SK-N-SH treated with all-trans-retinoic acid at 6 μM for 48 hours (cell line): ENCODE measurements around the gene KRT16.

ENCODE experiments used
- ATAC-seq: fragments of 200-7000 bp; cut with Tn5 transposase; 3 replicates; pipeline ENCODE4 v1.9.1; 2020; ENCODE audit warnings: mild to moderate bottlenecking, moderate library complexity
- ARNTL ChIP-seq: fragments of 450-650 bp; formaldehyde crosslinking; IDR thresholded peaks from 2 replicates; pipeline ENCODE4 v1.5.0; 2020; ENCODE audit warnings: low read depth, mild to moderate bottlenecking, moderate library complexity, borderline replicate concordance
- CREB5 ChIP-seq: fragments of 250-450 bp; sonication (Bioruptor Pico); IDR thresholded peaks from 2 replicates; pipeline ENCODE4 v1.5.1; 2020; ENCODE audit warnings: low read depth, mild to moderate bottlenecking, moderate library complexity
- CSDC2 ChIP-seq: fragments of 250-450 bp; sonication (Bioruptor Pico); IDR thresholded peaks from 2 replicates; pipeline ENCODE4 v1.5.0; 2020; ENCODE audit warnings: mild to moderate bottlenecking, moderate library complexity
- CSRNP3 ChIP-seq: fragments of 250-450 bp; sonication (Bioruptor Pico); IDR thresholded peaks from 2 replicates; pipeline ENCODE4 v1.5.1; 2021; ENCODE audit warnings: mild to moderate bottlenecking, moderate library complexity
- ESRRG ChIP-seq: fragments of 250-450 bp; sonication (Bioruptor Pico); IDR thresholded peaks from 2 replicates; pipeline ENCODE4 v1.6.1; 2021; ENCODE audit warnings: mild to moderate bottlenecking
- GLIS3 ChIP-seq: fragments of 250-450 bp; sonication (Bioruptor Pico); IDR thresholded peaks from 2 replicates; pipeline ENCODE4 v1.5.0; 2020; ENCODE audit warnings: mild to moderate bottlenecking, moderate library complexity
- ISL1 ChIP-seq: fragments of 250-450 bp; sonication (Bioruptor Pico); IDR thresholded peaks from 2 replicates; pipeline ENCODE4 v2.1.2; 2022; ENCODE audit warnings: mild to moderate bottlenecking, moderate library complexity
- OSR1 ChIP-seq: fragments of 250-450 bp; sonication (Bioruptor Pico); IDR thresholded peaks from 2 replicates; pipeline ENCODE4 v1.8.0; 2022; ENCODE audit warnings: moderate library complexity, mild to moderate bottlenecking, inconsistent platforms
- PATZ1 ChIP-seq: fragments of 250-450 bp; sonication (Bioruptor Pico); IDR thresholded peaks from 2 replicates; pipeline ENCODE4 v1.8.0; 2020; ENCODE audit warnings: mild to moderate bottlenecking, moderate library complexity, borderline replicate concordance
- POU6F1 ChIP-seq: fragments of 250-450 bp; sonication (Bioruptor Pico); IDR thresholded peaks from 2 replicates; pipeline ENCODE4 v1.8.0; 2021; ENCODE audit warnings: low read depth, mild to moderate bottlenecking, moderate library complexity, borderline replicate concordance
- PPARA ChIP-seq: fragments of 250-450 bp; sonication (Bioruptor Pico); IDR thresholded peaks from 2 replicates; pipeline ENCODE4 v1.5.0; 2020; ENCODE audit warnings: mild to moderate bottlenecking, borderline replicate concordance
- RARB ChIP-seq: fragments of 250-450 bp; sonication (Bioruptor Pico); IDR thresholded peaks from 2 replicates; pipeline ENCODE4 v1.8.0; 2021; ENCODE audit warnings: mild to moderate bottlenecking, moderate library complexity
- SNAI2 ChIP-seq: fragments of 250-450 bp; sonication (Bioruptor Pico); IDR thresholded peaks from 2 replicates; pipeline ENCODE4 v1.5.0; 2020; ENCODE audit warnings: mild to moderate bottlenecking, moderate library complexity
- TCF4 ChIP-seq: fragments of 250-450 bp; sonication (Bioruptor Pico); IDR thresholded peaks from 2 replicates; pipeline ENCODE4 v1.8.0; 2021; ENCODE audit warnings: mild to moderate bottlenecking, moderate library complexity, borderline replicate concordance
- TSHZ2 ChIP-seq: fragments of 250-450 bp; sonication (Bioruptor Pico); IDR thresholded peaks from 2 replicates; pipeline ENCODE4 v1.5.0; 2020; ENCODE audit warnings: mild to moderate bottlenecking, moderate library complexity
- ZC3H10 ChIP-seq: fragments of 250-450 bp; sonication (Bioruptor Pico); IDR thresholded peaks from 2 replicates; pipeline ENCODE4 v1.5.1; 2021; ENCODE audit warnings: mild to moderate bottlenecking, moderate library complexity
- ZFP3 ChIP-seq: fragments of 250-450 bp; sonication (Bioruptor Pico); IDR thresholded peaks from 2 replicates; pipeline ENCODE4 v1.5.0; 2020; ENCODE audit warnings: mild to moderate bottlenecking, moderate library complexity
- ZFP30 ChIP-seq: fragments of 450-650 bp; formaldehyde crosslinking; IDR thresholded peaks from 2 replicates; pipeline ENCODE4 v1.5.0; 2022; ENCODE audit warnings: mild to moderate bottlenecking, moderate library complexity
- ZNF565 ChIP-seq: fragments of 450-650 bp; formaldehyde crosslinking; conservative IDR thresholded peaks from 2 replicates; pipeline ENCODE4 v1.5.0; 2020; ENCODE audit warnings: low read depth, mild to moderate bottlenecking, moderate library complexity
- ZNF70 ChIP-seq: fragments of 450-650 bp; formaldehyde crosslinking; IDR thresholded peaks from 2 replicates; pipeline ENCODE4 v1.5.0; 2020; ENCODE audit warnings: mild to moderate bottlenecking, moderate library complexity
- ZNF8 ChIP-seq: fragments of 450-650 bp; formaldehyde crosslinking; IDR thresholded peaks from 2 replicates; pipeline ENCODE4 v1.5.0; 2020; ENCODE audit warnings: mild to moderate bottlenecking, moderate library complexity

The KRT16 gene

GRCh38 chr17:41567317-41567716 lies 45.2 kb downstream of the KRT16 start:
- TF ChIP-seq PPARA (CRISPR knock-in tag) (no peak), OSR1 (CRISPR knock-in tag) (no peak)
- TF ChIP-seq, all 23 proteins: peak for 0
- ATAC-seq = no peak

GRCh38 chr17:41565338-41565737 lies 47.2 kb downstream of the KRT16 start:
- TF ChIP-seq PPARA (CRISPR knock-in tag) = no peak
- no peak for TF ChIP-seq ZNF565 (CRISPR knock-in tag)
- TF ChIP-seq ARNTL (CRISPR knock-in tag) = no peak
- no peak for TF ChIP-seq ZC3H10 (CRISPR knock-in tag)
- no peak for TF ChIP-seq CSDC2
- ATAC-seq = no peak

- no peak for TF ChIP-seq ISL1 (CRISPR knock-in tag)
- TF ChIP-seq SNAI2 (CRISPR knock-in tag) = no peak
- no peak for TF ChIP-seq OSR1 (CRISPR knock-in tag)
- TF ChIP-seq ARNTL (CRISPR knock-in tag) = no peak
- TF ChIP-seq ZNF565 (CRISPR knock-in tag) = no peak
- no peak for TF ChIP-seq CSDC2
- no peak for TF ChIP-seq CREB5 (CRISPR knock-in tag)
- no peak for TF ChIP-seq TCF4 (CRISPR knock-in tag)
- no peak for TF ChIP-seq ZNF70 (CRISPR knock-in tag)
- TF ChIP-seq ZFP3 (CRISPR knock-in tag) = no peak
- no peak for ATAC-seq
Measured at GRCh38 chr17:41563607-41564170, 48.9 kb downstream of the KRT16 start.

- no peak for ATAC-seq
- TF ChIP-seq PATZ1 (CRISPR knock-in tag) (no peak), ZC3H10 (CRISPR knock-in tag) (no peak), ZNF8 (CRISPR knock-in tag) (no peak), TSHZ2 (no peak), PPARA (CRISPR knock-in tag) (no peak), OSR1 (CRISPR knock-in tag) (no peak), ARNTL (CRISPR knock-in tag) (no peak), ZNF565 (CRISPR knock-in tag) (no peak), ZFP3 (CRISPR knock-in tag) (no peak), ZNF70 (CRISPR knock-in tag) (no peak), GLIS3 (CRISPR knock-in tag) (no peak), POU6F1 (no peak), CSDC2 (no peak), CSRNP3 (no peak), SNAI2 (CRISPR knock-in tag) (no peak), ZFP30 (CRISPR knock-in tag) (no peak), TCF4 (CRISPR knock-in tag) (no peak), ESRRG (CRISPR knock-in tag) (no peak), RARB (CRISPR knock-in tag) (no peak), CREB5 (CRISPR knock-in tag) (no peak)
Measured at GRCh38 chr17:41561554-41561953, 51.0 kb downstream of the KRT16 start.
